Measurements from ENCODE around the gene OLFM3. TPM values are rescaled to one million over a fixed set of nuclear protein-coding genes. Genes with fewer than 3 reads are reported as not detected.

Gene OLFM3
- total and polyA plus RNA-seq, 2 donors (not counting 3 experiments of a cell fraction or from before 2014, with no cell fraction given), result not detected

DNA sequence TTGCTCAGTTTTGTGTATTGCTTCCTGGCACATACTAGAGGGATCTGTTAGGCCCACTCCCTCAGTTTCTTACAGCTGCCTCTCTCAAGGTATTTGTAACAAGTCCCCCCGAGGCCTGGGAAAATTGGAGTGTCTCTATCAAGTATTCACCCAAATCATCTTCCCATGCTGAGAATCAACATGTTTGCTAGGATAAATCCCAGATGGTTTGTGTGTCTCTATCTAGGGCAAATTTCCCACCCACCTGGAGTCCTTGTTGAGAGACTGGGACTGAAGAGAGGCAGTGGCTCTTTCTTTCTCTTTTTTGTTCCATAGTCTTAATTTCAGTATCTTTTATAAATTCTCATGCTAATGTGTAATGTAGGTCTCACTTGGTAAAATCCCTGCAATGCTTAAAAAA, 58.0 kb downstream of the OLFM3 start:
- FAIRE-seq, result no peak
- H3K27me3 ChIP-seq (ENCODE audit: control insufficient read depth in 2 of 2, insufficient read depth in 2 of 2, low read length in 2 of 2), result no peaks in the 10 kb centered on the region
- no peaks in the 10 kb centered on the region for H4K20me1 ChIP-seq (replicated peaks; ENCODE audit: control insufficient read depth, extremely low read depth, insufficient read depth, low read length)
- no peak for DNase-seq (ENCODE audit: low read depth, low spot score)
- ChIA-PET POLR2A (no interaction called here), CTCF (no interaction called here)
- H3K4me2 ChIP-seq (ENCODE audit: insufficient read depth, low read length), result no peak overlapping the region
- H3K27ac ChIP-seq (ENCODE audit: insufficient read depth, low read depth, low read length), result no peak overlapping the region
- H3K36me3 ChIP-seq (ENCODE audit: control insufficient read depth in 2 of 2, extremely low read depth in 1 of 2, insufficient read depth in 2 of 2, low read length in 2 of 2), result no peaks in the 10 kb centered on the region
- no peaks in the 10 kb centered on the region for H3K9me3 ChIP-seq (replicated peaks; ENCODE audit: control insufficient read depth, insufficient read depth, low read length)
- intact Hi-C loops (cut with micrococcal nuclease) (no loop called here), dilution Hi-C loops (cut with MboI; ENCODE audit: extremely low pct_ligation_motif_present, low sequenced_read_pairs) (no loop called here)
- no peaks in the 10 kb centered on the region for H3K9me1 ChIP-seq (replicated peaks; ENCODE audit: control insufficient read depth, extremely low read depth, insufficient read depth, low read length)
- no TSS peak for BruUV-seq (replicated peaks)
- H3K9ac ChIP-seq (replicated peaks; ENCODE audit: extremely low read depth, insufficient read depth, low read length), result no peak overlapping the region
- no peaks in the 10 kb centered on the region for H3K79me2 ChIP-seq (ENCODE audit: control insufficient read depth, insufficient read depth, low read length)
- H2AFZ ChIP-seq (ENCODE audit: low read depth, low read length), result no peak overlapping the region
- H3K4me1 ChIP-seq (ENCODE audit: control insufficient read depth, extremely low read depth, insufficient read depth, low read length), result no peaks in the 10 kb centered on the region
- no peak for TF ChIP-seq GATA2 (IDR thresholded peaks at IDR 0.05; ENCODE audit: insufficient read depth, insufficient read length, low read depth, low read length)
- TF ChIP-seq POLR2AphosphoS5 (IDR thresholded peaks at IDR 0.05; ENCODE audit: insufficient read depth, low read depth, low read length), result no peak
- TF ChIP-seq MYC (IDR thresholded peaks at IDR 0.05; ENCODE audit: low read depth, low read length), result no peak
- TF ChIP-seq EZH2 (IDR thresholded peaks at IDR 0.05; ENCODE audit: borderline replicate concordance, low read depth, low read length, severe bottlenecking), result no peak
- TF ChIP-seq, protein P1, sequence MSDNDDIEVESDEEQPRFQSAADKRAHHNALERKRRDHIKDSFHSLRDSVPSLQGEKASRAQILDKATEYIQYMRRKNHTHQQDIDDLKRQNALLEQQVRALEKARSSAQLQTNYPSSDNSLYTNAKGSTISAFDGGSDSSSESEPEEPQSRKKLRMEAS (IDR thresholded peaks at IDR 0.05; ENCODE audit: insufficient read depth, insufficient read length), result no peak
- TF ChIP-seq, protein P2, sequence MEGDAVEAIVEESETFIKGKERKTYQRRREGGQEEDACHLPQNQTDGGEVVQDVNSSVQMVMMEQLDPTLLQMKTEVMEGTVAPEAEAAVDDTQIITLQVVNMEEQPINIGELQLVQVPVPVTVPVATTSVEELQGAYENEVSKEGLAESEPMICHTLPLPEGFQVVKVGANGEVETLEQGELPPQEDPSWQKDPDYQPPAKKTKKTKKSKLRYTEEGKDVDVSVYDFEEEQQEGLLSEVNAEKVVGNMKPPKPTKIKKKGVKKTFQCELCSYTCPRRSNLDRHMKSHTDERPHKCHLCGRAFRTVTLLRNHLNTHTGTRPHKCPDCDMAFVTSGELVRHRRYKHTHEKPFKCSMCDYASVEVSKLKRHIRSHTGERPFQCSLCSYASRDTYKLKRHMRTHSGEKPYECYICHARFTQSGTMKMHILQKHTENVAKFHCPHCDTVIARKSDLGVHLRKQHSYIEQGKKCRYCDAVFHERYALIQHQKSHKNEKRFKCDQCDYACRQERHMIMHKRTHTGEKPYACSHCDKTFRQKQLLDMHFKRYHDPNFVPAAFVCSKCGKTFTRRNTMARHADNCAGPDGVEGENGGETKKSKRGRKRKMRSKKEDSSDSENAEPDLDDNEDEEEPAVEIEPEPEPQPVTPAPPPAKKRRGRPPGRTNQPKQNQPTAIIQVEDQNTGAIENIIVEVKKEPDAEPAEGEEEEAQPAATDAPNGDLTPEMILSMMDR (IDR thresholded peaks at IDR 0.05; ENCODE audit: extremely low read depth in 1 of 2, insufficient read depth in 1 of 2, low read depth in 1 of 2, low read length in 2 of 2), result no peak
- TF ChIP-seq FOS (IDR thresholded peaks at IDR 0.05; ENCODE audit: borderline replicate concordance, insufficient read depth, low read length), result no peak
- no peak for TF ChIP-seq JUN (IDR thresholded peaks at IDR 0.05; ENCODE audit: borderline replicate concordance, insufficient read depth, insufficient read length, low read depth)
- no peak for TF ChIP-seq POLR2A (IDR thresholded peaks at IDR 0.05; ENCODE audit: low read depth, low read length)
- H3K4me3 ChIP-seq (replicated peaks in 1 of 3; ENCODE audit: insufficient read depth in 1 of 3, low read depth in 1 of 3, low read length in 3 of 3), result no peak overlapping the region

All from endothelial cell of umbilical vein (primary cell).